HFFc6 (cell line): ENCODE results near the gene PYGL. TPM values are rescaled to one million over a fixed set of nuclear protein-coding genes. Genes with fewer than 3 reads are reported as not detected.

Experiments
- DNase-seq: peaks from one replicate; pipeline ENCODE4 v3.0.0-alpha.2; 2018
- H3K27ac Mint-ChIP-seq: 2 replicates; pipeline ENCODE4 v1.8.0; 2020; ENCODE audit warnings: mild to moderate bottlenecking, mixed read lengths
- H3K27me3 Mint-ChIP-seq: 2 replicates; pipeline ENCODE4 v1.8.0; 2021; ENCODE audit warnings: mild to moderate bottlenecking, moderate library complexity, mixed read lengths; ENCODE audit not compliant: insufficient read depth
- H3K36me3 Mint-ChIP-seq: 2 replicates; pipeline ENCODE4 v1.8.0; 2021; ENCODE audit warnings: low read depth, mixed read lengths
- H3K4me1 Mint-ChIP-seq: 2 replicates; pipeline ENCODE4 v1.8.0; 2020; ENCODE audit warnings: low read depth, mixed read lengths
- H3K4me3 Mint-ChIP-seq: 2 replicates; pipeline ENCODE4 v1.8.0; 2020; ENCODE audit warnings: mild to moderate bottlenecking, moderate library complexity, mixed read lengths
- H3K9me3 Mint-ChIP-seq: 2 replicates; pipeline ENCODE4 v1.8.0; 2020; ENCODE audit warnings: mild to moderate bottlenecking, mixed read lengths
- CTCF ChIP-seq: fragments of 200-600 bp; sonication (generic); IDR thresholded peaks from 2 replicates; pipeline ENCODE4 v1.5.0; 2021; ENCODE audit warnings: antibody characterized with exemption, mild to moderate bottlenecking
- total RNA-seq, 6 experiments: library from RNA; stranded (reverse); fragmentation: NEBNext Ultra II Directional; extraction: Animal tissue kit (Norgen Biotek cat#: 25700); gene quantifications; 2 replicates in 1 of 6; 3 replicates in 5 of 6; pipeline ENCODE4 v1.2.3, GENCODE V29; 2021

Gene PYGL
- total RNA-seq, 6 experiments from 2014 or later, result 28.8 to 41.8 (median 30.6) TPM

- H3K4me3 Mint-ChIP-seq, result no peak overlapping the region
- peaks cover 21% of the 10 kb centered on the region for H3K27me3 Mint-ChIP-seq
Observed at GRCh38 chr14:50972734-50973133, 28.5 kb upstream of the PYGL start.

GRCh38 chr14:50970886-50971781, 26.9 kb upstream of the PYGL start:
- H3K36me3 Mint-ChIP-seq, result no peaks in the 10 kb centered on the region
- peaks cover 21% of the 10 kb centered on the region for H3K27me3 Mint-ChIP-seq
- TF ChIP-seq CTCF, result no peak
- no peaks in the 10 kb centered on the region for H3K9me3 Mint-ChIP-seq
- no peak overlapping the region for H3K27ac Mint-ChIP-seq
- H3K4me1 Mint-ChIP-seq, result no peaks in the 10 kb centered on the region
- no peak overlapping the region for H3K4me3 Mint-ChIP-seq
- DNase-seq, result no peak

More at GRCh38 chr14:50972734-50973133, 28.5 kb upstream of the PYGL start:
- no peak for TF ChIP-seq CTCF
- H3K27ac Mint-ChIP-seq, result no peak overlapping the region
- no peaks in the 10 kb centered on the region for H3K9me3 Mint-ChIP-seq
- no peaks in the 10 kb centered on the region for H3K4me1 Mint-ChIP-seq
- DNase-seq, result no peak
- no peaks in the 10 kb centered on the region for H3K36me3 Mint-ChIP-seq

GRCh38 chr14:50967790-50968189, 23.5 kb upstream of the PYGL start:
- no peak for DNase-seq
- Mint-ChIP-seq H3K4me1 (peaks cover 28% of the 10 kb centered on the region), H3K9me3 (no peaks in the 10 kb centered on the region), H3K27ac (no peak overlapping the region), H3K27me3 (peaks cover 16% of the 10 kb centered on the region), H3K36me3 (no peaks in the 10 kb centered on the region), H3K4me3 (no peak overlapping the region)
- TF ChIP-seq CTCF, result no peak

GRCh38 chr14:50967103-50967502, 22.8 kb upstream of the PYGL start:
- no peaks in the 10 kb centered on the region for H3K36me3 Mint-ChIP-seq
- no peak overlapping the region for H3K27ac Mint-ChIP-seq
- TF ChIP-seq CTCF, result no peak
- no peak for DNase-seq
- peaks cover 11% of the 10 kb centered on the region for H3K27me3 Mint-ChIP-seq
- H3K9me3 Mint-ChIP-seq, result no peaks in the 10 kb centered on the region
- peaks cover 35% of the 10 kb centered on the region for H3K4me1 Mint-ChIP-seq
- no peak overlapping the region for H3K4me3 Mint-ChIP-seq

GRCh38 chr14:50964683-50965390, 20.6 kb upstream of the PYGL start:
- Mint-ChIP-seq H3K27ac (no peak overlapping the region), H3K36me3 (no peaks in the 10 kb centered on the region), H3K27me3 (peaks cover 5% of the 10 kb centered on the region; the same call in 1 of the 2 replicates), H3K9me3 (no peaks in the 10 kb centered on the region), H3K4me1 (peaks cover 55% of the 10 kb centered on the region), H3K4me3 (no peak overlapping the region)
- TF ChIP-seq CTCF, result no peak
- DNase-seq, result peak; percentile 79
